GM18505 (cell line): ENCODE results near the gene PLPPR4.

Experiments
- ATAC-seq: cut with Tn5 transposase; IDR thresholded peaks from one replicate; pipeline ENCODE4 v1.9.1; 2021; ENCODE audit not compliant: unreplicated experiment
- POLR2A ChIP-seq: IDR thresholded peaks from 4 replicates; pipeline ENCODE4 v1.6.1; 2011; ENCODE audit warnings: borderline replicate concordance; ENCODE audit not compliant: insufficient read depth, insufficient read length; ENCODE audit errors: extremely low read depth

The PLPPR4 gene

DNA sequence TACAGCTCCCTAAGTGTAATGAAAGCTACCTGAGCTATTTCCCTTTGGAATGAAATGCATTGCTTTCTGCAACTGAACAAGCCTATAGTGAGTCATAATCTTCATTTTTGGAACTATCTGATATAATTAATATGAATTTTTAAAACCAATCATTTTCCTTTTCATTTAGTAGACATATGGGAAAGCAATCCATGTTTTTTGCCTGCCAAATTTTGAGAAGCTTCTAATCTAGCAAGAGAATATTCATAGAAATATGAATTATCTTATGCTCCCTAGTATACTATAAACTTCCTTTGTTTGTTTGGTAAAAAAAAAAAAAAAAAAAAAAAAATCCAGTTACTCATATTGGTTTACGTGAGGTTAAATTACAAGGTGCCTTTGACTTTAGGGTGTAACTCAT is 68.3 kb downstream of the PLPPR4 start:
- ATAC-seq = no peak
- no peak for TF ChIP-seq POLR2A

DNA sequence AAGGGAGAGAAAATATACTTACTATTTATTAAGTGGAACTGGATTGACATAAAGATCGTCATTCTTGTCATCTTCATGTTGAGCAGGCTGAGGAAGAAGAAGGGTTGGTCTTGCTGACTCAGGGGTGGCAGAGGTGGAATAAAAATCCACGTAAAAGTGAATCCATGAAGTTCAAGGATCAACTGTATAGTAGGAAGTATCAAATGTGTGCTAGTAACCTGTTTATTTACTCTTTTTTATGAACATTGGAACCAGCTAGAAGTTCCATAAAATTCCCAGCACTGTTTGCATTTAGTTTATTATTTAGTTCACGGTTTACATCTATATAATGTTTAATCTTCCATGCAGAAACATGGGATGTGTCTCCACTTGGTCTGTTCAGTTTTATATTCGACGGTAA is 70.7 kb downstream of the PLPPR4 start:
- no peak for ATAC-seq
- TF ChIP-seq POLR2A = no peak

DNA sequence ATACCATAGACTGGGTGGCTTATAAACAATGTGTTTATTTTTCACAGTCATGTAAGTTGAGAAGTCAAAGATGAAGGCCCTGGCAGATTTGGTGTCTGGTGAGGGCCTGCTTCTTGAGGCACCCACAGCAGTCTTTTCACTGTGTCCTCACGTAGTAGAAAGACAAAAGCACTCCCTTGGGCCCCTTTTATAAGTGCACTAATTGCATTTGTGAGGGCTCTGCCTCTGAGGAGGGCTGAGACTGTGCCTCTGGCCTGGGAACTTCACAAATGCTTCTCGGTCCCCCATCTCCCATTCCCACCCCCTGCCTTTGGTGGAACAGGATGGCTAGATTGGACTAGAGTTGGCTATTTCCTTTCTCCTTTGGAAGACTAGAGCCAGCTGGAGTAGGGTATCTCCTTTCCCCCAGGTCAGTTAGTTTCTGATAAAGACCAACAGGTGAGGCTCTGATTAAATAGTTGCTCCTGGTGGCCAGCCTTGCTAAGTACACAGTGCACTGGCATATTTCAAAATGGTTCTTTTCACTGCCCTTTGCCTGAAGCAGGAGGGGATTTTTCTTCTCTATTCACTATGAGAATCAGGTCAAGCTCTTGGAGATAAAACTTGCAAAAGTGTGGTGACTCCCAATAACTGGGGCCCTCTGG is 82.9 kb downstream of the PLPPR4 start:
- no peak for TF ChIP-seq POLR2A
- no peak for ATAC-seq

DNA sequence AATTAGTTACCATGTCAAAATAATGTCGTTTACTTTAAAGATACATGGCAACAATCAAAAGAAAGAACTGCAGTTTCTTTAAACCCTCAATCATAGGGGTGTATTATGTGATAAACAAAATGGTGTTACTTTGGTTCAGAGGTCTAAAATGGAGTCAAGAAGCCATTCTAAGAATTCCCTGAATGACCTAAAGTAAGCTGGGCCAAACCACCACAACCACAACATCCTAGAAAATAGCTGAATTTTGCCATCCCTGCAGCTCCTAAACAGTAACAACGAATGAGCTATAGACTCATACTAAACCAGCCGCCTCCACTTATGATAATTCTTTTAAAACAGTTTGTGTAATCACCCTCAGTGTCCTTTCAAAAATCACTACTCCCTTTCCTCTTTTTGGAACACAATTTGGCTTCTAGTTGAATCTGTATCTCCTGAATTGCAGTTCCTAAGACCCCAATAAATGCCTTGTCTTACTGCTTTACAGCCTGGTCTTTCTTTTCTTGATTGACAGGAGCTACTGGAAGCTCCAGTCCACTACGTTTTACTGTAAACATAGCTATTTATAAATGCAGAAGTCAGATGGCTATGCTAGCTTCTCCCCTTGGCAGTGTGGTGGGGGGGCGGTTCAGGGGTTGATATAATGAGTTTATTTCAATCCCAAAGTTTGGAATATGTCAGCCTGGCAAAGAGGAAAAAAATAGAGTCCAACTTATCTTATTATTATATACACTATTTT is 84.3 kb downstream of the PLPPR4 start:
- ATAC-seq = no peak
- no peak for TF ChIP-seq POLR2A

DNA sequence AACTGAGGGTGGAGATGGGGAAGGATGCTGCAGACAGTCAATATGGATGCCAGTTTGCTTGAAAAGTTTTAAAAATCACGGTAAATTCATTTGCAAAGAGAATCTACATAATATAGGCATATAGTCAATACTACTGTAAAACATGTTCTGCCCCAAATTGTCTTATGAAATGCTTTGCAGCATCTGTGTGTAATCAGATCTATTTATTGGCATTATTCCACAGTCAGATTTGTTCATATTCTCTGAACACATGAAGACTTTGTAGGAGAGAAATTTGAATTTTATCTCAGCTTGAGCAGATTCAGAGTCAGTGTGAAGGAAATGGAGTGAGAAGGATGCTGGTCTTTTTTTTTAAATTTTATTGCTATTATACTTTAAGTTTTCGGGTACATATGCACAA is 88.5 kb downstream of the PLPPR4 start:
- no peak for TF ChIP-seq POLR2A
- ATAC-seq = no peak

DNA sequence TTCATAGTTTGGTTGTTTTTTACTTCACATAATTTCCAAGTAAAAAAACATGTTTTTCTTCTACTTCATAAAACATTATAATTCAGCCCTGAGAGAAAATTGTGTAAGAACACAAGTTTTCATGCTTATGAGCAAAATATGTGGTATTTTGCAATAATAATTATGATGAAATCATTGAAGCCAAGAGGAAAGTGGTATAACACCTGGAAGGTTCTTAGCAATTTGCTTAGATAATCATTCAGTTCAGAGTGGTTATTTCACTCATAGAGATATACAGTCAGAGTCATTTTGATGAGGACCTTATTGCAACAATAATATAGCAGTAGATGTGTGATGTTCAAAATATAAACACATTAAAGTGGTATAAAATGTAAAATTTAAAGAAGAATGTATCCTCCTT is 94.5 kb downstream of the PLPPR4 start:
- no peak for ATAC-seq
- TF ChIP-seq POLR2A = no peak
